Neural cell (in vitro differentiated cells): ENCODE measurements around the gene TNFSF9.

Source experiments
- EP300 ChIP-seq: fragments of 450-650 bp; conservative IDR thresholded peaks from 2 replicates; pipeline ENCODE4 v1.6.1; 2014; ENCODE audit warnings: antibody characterized with exemption, mild to moderate bottlenecking, moderate library complexity; ENCODE audit not compliant: poor library complexity, severe bottlenecking
- EZH2 ChIP-seq: fragments of 200-600, 300-800 bp; shearing (Covaris generic), sonication (generic); IDR thresholded peaks from 2 replicates; pipeline ENCODE4 v1.6.1; 2014; ENCODE audit warnings: antibody characterized with exemption, low read length, borderline replicate concordance, mild to moderate bottlenecking; ENCODE audit not compliant: insufficient read depth, poor library complexity, severe bottlenecking
- TF ChIP-seq, protein P1 (sequence below): fragments of 450-650 bp; IDR thresholded peaks from 2 replicates; pipeline ENCODE4 v1.5.1; 2014; ENCODE audit warnings: antibody characterized with exemption, mild to moderate bottlenecking, moderate library complexity; ENCODE audit not compliant: poor library complexity, severe bottlenecking

DNA sequence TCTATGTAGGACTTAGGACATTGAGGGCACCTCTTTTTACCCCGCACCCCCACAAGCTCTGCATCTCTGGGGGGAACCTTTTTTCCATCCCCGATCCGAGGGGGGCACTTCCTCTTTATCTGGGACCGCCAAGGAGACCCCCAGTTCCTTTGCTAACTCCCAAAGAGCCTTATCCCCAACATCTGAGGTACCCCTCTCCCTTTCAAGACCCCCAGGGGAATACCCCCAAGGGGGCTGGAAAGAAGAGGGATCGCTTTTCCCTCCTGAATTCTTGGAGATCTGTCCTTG is 1.1 kb downstream of the TNFSF9 start:
- TF ChIP-seq, protein P1, sequence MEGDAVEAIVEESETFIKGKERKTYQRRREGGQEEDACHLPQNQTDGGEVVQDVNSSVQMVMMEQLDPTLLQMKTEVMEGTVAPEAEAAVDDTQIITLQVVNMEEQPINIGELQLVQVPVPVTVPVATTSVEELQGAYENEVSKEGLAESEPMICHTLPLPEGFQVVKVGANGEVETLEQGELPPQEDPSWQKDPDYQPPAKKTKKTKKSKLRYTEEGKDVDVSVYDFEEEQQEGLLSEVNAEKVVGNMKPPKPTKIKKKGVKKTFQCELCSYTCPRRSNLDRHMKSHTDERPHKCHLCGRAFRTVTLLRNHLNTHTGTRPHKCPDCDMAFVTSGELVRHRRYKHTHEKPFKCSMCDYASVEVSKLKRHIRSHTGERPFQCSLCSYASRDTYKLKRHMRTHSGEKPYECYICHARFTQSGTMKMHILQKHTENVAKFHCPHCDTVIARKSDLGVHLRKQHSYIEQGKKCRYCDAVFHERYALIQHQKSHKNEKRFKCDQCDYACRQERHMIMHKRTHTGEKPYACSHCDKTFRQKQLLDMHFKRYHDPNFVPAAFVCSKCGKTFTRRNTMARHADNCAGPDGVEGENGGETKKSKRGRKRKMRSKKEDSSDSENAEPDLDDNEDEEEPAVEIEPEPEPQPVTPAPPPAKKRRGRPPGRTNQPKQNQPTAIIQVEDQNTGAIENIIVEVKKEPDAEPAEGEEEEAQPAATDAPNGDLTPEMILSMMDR = no peak
- TF ChIP-seq EP300 (no peak), EZH2 (no peak)
